Fibroblast of villous mesenchyme (primary cell): ENCODE data around the gene DAZ1. TPM values are rescaled to one million over a fixed set of nuclear protein-coding genes. Genes with fewer than 3 reads are reported as not detected.
"Not testable (repeated sequence)": the region's sequence is repeated elsewhere in the genome, so short reads cannot be mapped to it uniquely, and the experiment has no call there.

Source experiments
- DNase-seq: peaks from one replicate; pipeline ENCODE4 v3.0.0-alpha.2; 2010; ENCODE audit warnings: low read depth
- H3K4me3 ChIP-seq: 2 replicates; pipeline ENCODE4 v1.5.1; 2011; ENCODE audit warnings: low read depth, mild to moderate bottlenecking, low read length
- total RNA-seq: library from RNA; depleted of rRNA; stranded (reverse); fragments of >200 nt; gene quantifications from 2 replicates; pipeline ENCODE4 v1.2.3, GENCODE V29; 2012

Gene DAZ1
- not detected in 2 replicates for total RNA-seq

DNA sequence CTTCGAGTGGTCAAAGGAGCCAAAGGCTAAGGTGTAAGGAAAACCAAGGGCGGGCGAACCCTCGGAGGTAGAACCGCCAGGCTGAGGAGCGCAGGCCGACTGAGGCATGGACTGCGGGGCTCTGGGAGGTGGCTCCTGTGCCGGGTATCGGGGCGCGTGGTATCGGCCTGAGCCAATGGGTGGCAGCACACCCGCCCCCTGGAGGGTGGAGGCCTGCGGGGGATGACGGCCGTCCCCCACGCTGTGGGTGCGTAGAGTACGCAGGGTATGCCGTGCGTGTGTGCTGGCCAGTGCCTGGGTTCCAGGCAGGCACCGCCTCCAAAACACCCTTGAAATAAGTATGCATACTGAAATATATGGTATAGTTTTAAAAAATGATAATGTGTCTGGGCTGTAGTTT, at the start of gene DAZ1:
Gene DAZ1 (minus strand): TSS at position 101 of the 400 bp plus-strand sequence. CDS start 208 bp downstream, outside the sequence.
- not testable (repeated sequence) for DNase-seq, H3K4me3 ChIP-seq

DNA sequence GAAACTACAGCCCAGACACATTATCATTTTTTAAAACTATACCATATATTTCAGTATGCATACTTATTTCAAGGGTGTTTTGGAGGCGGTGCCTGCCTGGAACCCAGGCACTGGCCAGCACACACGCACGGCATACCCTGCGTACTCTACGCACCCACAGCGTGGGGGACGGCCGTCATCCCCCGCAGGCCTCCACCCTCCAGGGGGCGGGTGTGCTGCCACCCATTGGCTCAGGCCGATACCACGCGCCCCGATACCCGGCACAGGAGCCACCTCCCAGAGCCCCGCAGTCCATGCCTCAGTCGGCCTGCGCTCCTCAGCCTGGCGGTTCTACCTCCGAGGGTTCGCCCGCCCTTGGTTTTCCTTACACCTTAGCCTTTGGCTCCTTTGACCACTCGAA, 20.4 kb upstream of the DAZ1 start, which contains the start of gene DAZ2:
Gene DAZ2 (plus strand): TSS at position 301 of the 400 bp plus-strand sequence. CDS start 208 bp downstream, outside the sequence.
- H3K4me3 ChIP-seq, DNase-seq: not testable (repeated sequence)

DNA sequence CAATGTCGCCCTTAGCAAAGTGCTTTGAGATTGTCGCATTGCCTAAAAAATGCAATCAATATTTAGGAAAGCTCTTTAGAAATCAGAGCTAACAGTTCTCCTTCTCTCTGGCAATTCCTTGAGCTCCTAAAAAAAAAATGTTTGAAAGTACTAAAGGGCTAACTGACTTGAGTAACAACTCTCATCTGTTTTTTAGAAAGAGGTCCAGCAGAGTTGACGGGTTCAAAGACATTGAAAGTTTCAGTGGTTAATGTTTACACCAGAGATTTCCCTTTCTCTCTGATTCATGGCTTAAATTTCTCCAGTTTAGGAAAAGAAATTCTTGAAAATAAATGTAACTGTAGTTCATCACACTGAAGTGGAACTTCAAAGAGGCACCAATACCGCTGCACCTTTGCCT, 11.9 kb upstream of the DAZ1 start:
- not testable (repeated sequence) for DNase-seq, H3K4me3 ChIP-seq

- H3K4me3 ChIP-seq, DNase-seq: not testable (repeated sequence)
These were observed 11.1 kb upstream of the DAZ1 start for GRCh38 chrY:23209802-23210495.

- not testable (repeated sequence) for DNase-seq, H3K4me3 ChIP-seq
These were observed 8.6 kb upstream of the DAZ1 start for GRCh38 chrY:23207455-23207854.

Other genes starting within 250 kb of the DAZ1 start
- not detected in 2 replicates for gene BPY2, start 214.7 kb downstream of the DAZ1 start, total RNA-seq
- not detected in 2 replicates for gene DAZ2, start 20.5 kb upstream of the DAZ1 start, total RNA-seq